ENCODE measurements around the gene ATF6. TPM values are rescaled to one million over a fixed set of nuclear protein-coding genes. Genes with fewer than 3 reads are reported as not detected.

ATF6 gene
- total RNA-seq, 1 experiment from 2014 or later: 16.4 TPM

GRCh38 chr1:162007466-162007865 is 241.3 kb downstream of the ATF6 start:
- no peak for DNase-seq (ENCODE audit: low read depth, low spot score)
- Histone ChIP-seq H3K4me1 (ENCODE audit: control insufficient read depth, insufficient read depth, low read length) (peaks cover 7% of the 10 kb centered on the region; the same call in 1 of the 2 replicates), H3K36me3 (ENCODE audit: control insufficient read depth, insufficient read depth, low read length) (no peaks in the 10 kb centered on the region), H3K9me3 (ENCODE audit: control insufficient read depth, insufficient read depth, low read depth, low read length) (no peaks in the 10 kb centered on the region), H3K4me3 (ENCODE audit: low read depth in 2 of 2, low read length in 2 of 2) (no peak overlapping the region), H3K27me3 (ENCODE audit: control insufficient read depth, insufficient read depth, low read length) (no peaks in the 10 kb centered on the region), H3K27ac (ENCODE audit: low read length) (no peak overlapping the region)
- ChIA-PET CTCF (no interaction called here), POLR2A (no interaction called here)
- TF ChIP-seq, protein P1, sequence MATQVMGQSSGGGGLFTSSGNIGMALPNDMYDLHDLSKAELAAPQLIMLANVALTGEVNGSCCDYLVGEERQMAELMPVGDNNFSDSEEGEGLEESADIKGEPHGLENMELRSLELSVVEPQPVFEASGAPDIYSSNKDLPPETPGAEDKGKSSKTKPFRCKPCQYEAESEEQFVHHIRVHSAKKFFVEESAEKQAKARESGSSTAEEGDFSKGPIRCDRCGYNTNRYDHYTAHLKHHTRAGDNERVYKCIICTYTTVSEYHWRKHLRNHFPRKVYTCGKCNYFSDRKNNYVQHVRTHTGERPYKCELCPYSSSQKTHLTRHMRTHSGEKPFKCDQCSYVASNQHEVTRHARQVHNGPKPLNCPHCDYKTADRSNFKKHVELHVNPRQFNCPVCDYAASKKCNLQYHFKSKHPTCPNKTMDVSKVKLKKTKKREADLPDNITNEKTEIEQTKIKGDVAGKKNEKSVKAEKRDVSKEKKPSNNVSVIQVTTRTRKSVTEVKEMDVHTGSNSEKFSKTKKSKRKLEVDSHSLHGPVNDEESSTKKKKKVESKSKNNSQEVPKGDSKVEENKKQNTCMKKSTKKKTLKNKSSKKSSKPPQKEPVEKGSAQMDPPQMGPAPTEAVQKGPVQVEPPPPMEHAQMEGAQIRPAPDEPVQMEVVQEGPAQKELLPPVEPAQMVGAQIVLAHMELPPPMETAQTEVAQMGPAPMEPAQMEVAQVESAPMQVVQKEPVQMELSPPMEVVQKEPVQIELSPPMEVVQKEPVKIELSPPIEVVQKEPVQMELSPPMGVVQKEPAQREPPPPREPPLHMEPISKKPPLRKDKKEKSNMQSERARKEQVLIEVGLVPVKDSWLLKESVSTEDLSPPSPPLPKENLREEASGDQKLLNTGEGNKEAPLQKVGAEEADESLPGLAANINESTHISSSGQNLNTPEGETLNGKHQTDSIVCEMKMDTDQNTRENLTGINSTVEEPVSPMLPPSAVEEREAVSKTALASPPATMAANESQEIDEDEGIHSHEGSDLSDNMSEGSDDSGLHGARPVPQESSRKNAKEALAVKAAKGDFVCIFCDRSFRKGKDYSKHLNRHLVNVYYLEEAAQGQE (IDR thresholded peaks at IDR 0.05; ENCODE audit: insufficient read depth in 1 of 2, low read depth in 2 of 2, low read length in 1 of 2): no peak
- TF ChIP-seq TCF7L2 (IDR thresholded peaks at IDR 0.05; ENCODE audit: low read depth, low read length) (no peak), CTCF (IDR thresholded peaks at IDR 0.05) (no peak), POLR2AphosphoS5 (IDR thresholded peaks at IDR 0.05; ENCODE audit: low read depth, low read length) (no peak), SIN3A (IDR thresholded peaks at IDR 0.05; ENCODE audit: borderline replicate concordance, insufficient read depth, low read depth, low read length) (no peak)
- no TSS peak for BruUV-seq (replicated peaks)
- no peak for ATAC-seq
- intact Hi-C loops (cut with micrococcal nuclease; ENCODE audit: unreplicated experiment): no loop called here
- in situ Hi-C loops (cut with HindIII; ENCODE audit: low pct_unique_long_range_greater_than_20kb, low sequenced_read_pairs): no loop called here

GRCh38 chr1:162008799-162009198 is 242.7 kb downstream of the ATF6 start:
- Histone ChIP-seq H3K9me3 (ENCODE audit: control insufficient read depth, insufficient read depth, low read depth, low read length) (no peaks in the 10 kb centered on the region), H3K27me3 (ENCODE audit: control insufficient read depth, insufficient read depth, low read length) (no peaks in the 10 kb centered on the region), H3K4me3 (ENCODE audit: low read depth in 2 of 2, low read length in 2 of 2) (no peak overlapping the region), H3K4me1 (ENCODE audit: control insufficient read depth, insufficient read depth, low read length) (peaks cover 4% of the 10 kb centered on the region; the same call in 1 of the 2 replicates), H3K27ac (ENCODE audit: low read length) (no peak overlapping the region), H3K36me3 (ENCODE audit: control insufficient read depth, insufficient read depth, low read length) (no peaks in the 10 kb centered on the region)
- no peak for ATAC-seq
- no TSS peak for BruUV-seq (replicated peaks)
- intact Hi-C loops (cut with micrococcal nuclease; ENCODE audit: unreplicated experiment): no loop called here
- TF ChIP-seq, protein P1 (IDR thresholded peaks at IDR 0.05; ENCODE audit: insufficient read depth in 1 of 2, low read depth in 2 of 2, low read length in 1 of 2): no peak
- no peak for TF ChIP-seq TCF7L2 (IDR thresholded peaks at IDR 0.05; ENCODE audit: low read depth, low read length)
- TF ChIP-seq POLR2AphosphoS5 (IDR thresholded peaks at IDR 0.05; ENCODE audit: low read depth, low read length): no peak
- no peak for TF ChIP-seq SIN3A (IDR thresholded peaks at IDR 0.05; ENCODE audit: borderline replicate concordance, insufficient read depth, low read depth, low read length)
- TF ChIP-seq CTCF (IDR thresholded peaks at IDR 0.05): no peak
- CTCF ChIA-PET: no interaction called here
- DNase-seq (ENCODE audit: low read depth, low spot score): no peak
- POLR2A ChIA-PET: no interaction called here
- in situ Hi-C loops (cut with HindIII; ENCODE audit: low pct_unique_long_range_greater_than_20kb, low sequenced_read_pairs): no loop called here

Measured in Panc1 (cell line).